ENCODE results near the gene PLBD2.

Gene PLBD2

GRCh38 chr12:113402586-113403260 is 44.3 kb downstream of the PLBD2 start:
- Histone ChIP-seq H3K9me2 (replicated peaks; ENCODE audit: insufficient read depth, low read length) (no peaks in the 10 kb centered on the region), H3K4me3 (ENCODE audit: insufficient read depth, low read length, poor library complexity, severe bottlenecking) (no peak overlapping the region), H3K36me3 (ENCODE audit: low read length) (no peaks in the 10 kb centered on the region), H3K27ac (ENCODE audit: low read depth, low read length) (no peak overlapping the region), H3K9ac (ENCODE audit: low read length) (no peak overlapping the region), H3K4me2 (ENCODE audit: low read depth, low read length, poor library complexity, severe bottlenecking) (no peak overlapping the region), H2AFZ (ENCODE audit: low read depth, low read length, severe bottlenecking) (no peak overlapping the region), H4K20me1 (ENCODE audit: low read depth, low read length) (no peaks in the 10 kb centered on the region), H3K27me3 (ENCODE audit: low read length) (no peaks in the 10 kb centered on the region), H3K9me3 (ENCODE audit: insufficient read depth, low read length) (no peaks in the 10 kb centered on the region), H3F3A (ENCODE audit: insufficient read depth) (no peaks in the 10 kb centered on the region), H3K79me2 (ENCODE audit: insufficient read depth, low read length) (no peaks in the 10 kb centered on the region)
- no peak for TF ChIP-seq CTCF (IDR thresholded peaks at IDR 0.05; ENCODE audit: insufficient read depth, low read length, poor library complexity, severe bottlenecking)
- TF ChIP-seq EZH2phosphoT487 (conservative IDR thresholded peaks at IDR 0.05; ENCODE audit: low read length), result no peak

- no peaks in the 10 kb centered on the region for H4K20me1 ChIP-seq (ENCODE audit: low read depth, low read length)
- no peak within 1 kb of the TSS for H3K4me2 ChIP-seq (ENCODE audit: low read depth, low read length, poor library complexity, severe bottlenecking)
- H3K36me3 ChIP-seq (ENCODE audit: low read length), result no peaks in the 10 kb centered on the region
- H2AFZ ChIP-seq (ENCODE audit: low read depth, low read length, severe bottlenecking), result no peak within 1 kb of the TSS
- H3K27me3 ChIP-seq (ENCODE audit: low read length), result no peaks in the 10 kb centered on the region
- no peak within 1 kb of the TSS for H3K9ac ChIP-seq (ENCODE audit: low read length)
- H3K27ac ChIP-seq (ENCODE audit: low read depth, low read length), result no peak within 1 kb of the TSS
- H3K9me3 ChIP-seq (ENCODE audit: insufficient read depth, low read length), result no peaks in the 10 kb centered on the region
- no peaks in the 10 kb centered on the region for H3K9me2 ChIP-seq (replicated peaks; ENCODE audit: insufficient read depth, low read length)
- TF ChIP-seq EZH2phosphoT487 (conservative IDR thresholded peaks at IDR 0.05; ENCODE audit: low read length) (no peak), CTCF (IDR thresholded peaks at IDR 0.05; ENCODE audit: insufficient read depth, low read length, poor library complexity, severe bottlenecking) (no peak)
- H3F3A ChIP-seq (ENCODE audit: insufficient read depth), result no peaks in the 10 kb centered on the region
- no peaks in the 10 kb centered on the region for H3K79me2 ChIP-seq (ENCODE audit: insufficient read depth, low read length)
- H3K4me3 ChIP-seq (ENCODE audit: insufficient read depth, low read length, poor library complexity, severe bottlenecking), result no peak within 1 kb of the TSS
Measured at GRCh38 chr12:113403435-113404415, 45.3 kb downstream of the PLBD2 start, which contains the start of gene SDS. TSS of gene SDS (minus strand) at chr12:113403887. CDS start at chr12:113399708, 4,179 bp downstream.

- no peaks in the 10 kb centered on the region for H3K9me2 ChIP-seq (replicated peaks; ENCODE audit: insufficient read depth, low read length)
- no peaks in the 10 kb centered on the region for H3K27me3 ChIP-seq (ENCODE audit: low read length)
- H3K9ac ChIP-seq (ENCODE audit: low read length), result no peak overlapping the region
- no peak overlapping the region for H3K27ac ChIP-seq (ENCODE audit: low read depth, low read length)
- no peak overlapping the region for H2AFZ ChIP-seq (ENCODE audit: low read depth, low read length, severe bottlenecking)
- no peak overlapping the region for H3K4me3 ChIP-seq (ENCODE audit: insufficient read depth, low read length, poor library complexity, severe bottlenecking)
- H3K79me2 ChIP-seq (ENCODE audit: insufficient read depth, low read length), result no peaks in the 10 kb centered on the region
- no peak overlapping the region for H3K4me2 ChIP-seq (ENCODE audit: low read depth, low read length, poor library complexity, severe bottlenecking)
- no peaks in the 10 kb centered on the region for H4K20me1 ChIP-seq (ENCODE audit: low read depth, low read length)
- H3F3A ChIP-seq (ENCODE audit: insufficient read depth), result no peaks in the 10 kb centered on the region
- H3K36me3 ChIP-seq (ENCODE audit: low read length), result no peaks in the 10 kb centered on the region
- no peaks in the 10 kb centered on the region for H3K9me3 ChIP-seq (ENCODE audit: insufficient read depth, low read length)
- TF ChIP-seq CTCF (IDR thresholded peaks at IDR 0.05; ENCODE audit: insufficient read depth, low read length, poor library complexity, severe bottlenecking), result no peak
- TF ChIP-seq EZH2phosphoT487 (conservative IDR thresholded peaks at IDR 0.05; ENCODE audit: low read length), result no peak
Measured at GRCh38 chr12:113405694-113406093, 47.3 kb downstream of the PLBD2 start.
